ENCODE results near the gene ICE2.

GRCh38 chr15:60407415-60407805 lies 71.5 kb downstream of the ICE2 start:
- no peak for TF ChIP-seq CTCF (IDR thresholded peaks at IDR 0.05)
- no peak for TF ChIP-seq POLR2A (IDR thresholded peaks at IDR 0.05)
